ENCODE results near the gene CEP135.

DNA sequence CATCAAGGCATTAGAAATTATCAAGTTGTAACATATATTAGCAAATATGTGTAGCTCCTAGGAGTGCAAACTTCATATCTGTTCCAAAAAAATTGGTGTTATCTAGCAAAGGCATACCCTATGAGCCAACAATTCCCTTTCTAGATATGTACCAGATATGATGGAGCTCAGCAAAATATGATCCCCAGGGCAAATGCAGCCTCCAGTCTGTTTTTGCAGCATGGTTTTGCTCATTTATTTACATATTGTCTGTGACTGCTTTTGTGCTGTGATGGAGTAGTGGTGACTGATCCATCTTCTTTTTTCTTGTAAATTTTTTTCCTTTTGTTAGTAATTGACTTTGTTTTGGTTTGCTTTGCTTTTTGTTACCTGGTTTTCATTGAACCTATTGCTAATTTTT, 41.0 kb downstream of the CEP135 start:
- TF ChIP-seq EZH2 (IDR thresholded peaks at IDR 0.05; ENCODE audit: insufficient read depth, poor library complexity, severe bottlenecking) (no peak), EZH2phosphoT487 (IDR thresholded peaks at IDR 0.05; ENCODE audit: insufficient read depth, low read depth) (no peak)
